ENCODE results near the gene TRIM69.
"Not testable (repeated sequence)": the region's sequence is repeated elsewhere in the genome, so short reads cannot be mapped to it uniquely, and the experiment has no call there.

The TRIM69 gene

GRCh38 chr15:44782516-44782915 is 46.2 kb downstream of the TRIM69 start:
- Histone ChIP-seq H3K27me3 (ENCODE audit: control insufficient read depth, low read length) (no peaks in the 10 kb centered on the region), H3K79me2 (ENCODE audit: control insufficient read depth, low read length) (no peaks in the 10 kb centered on the region), H3K9me3 (ENCODE audit: control insufficient read depth, insufficient read depth, low read length) (no peaks in the 10 kb centered on the region), H3F3A (ENCODE audit: control insufficient read depth, insufficient read depth) (no peaks in the 10 kb centered on the region), H3K36me3 (ENCODE audit: control insufficient read depth, low read length) (no peaks in the 10 kb centered on the region), H3K9me2 (replicated peaks; ENCODE audit: control insufficient read depth, low read length) (no peaks in the 10 kb centered on the region), H3K4me2 (ENCODE audit: low read length) (no peak overlapping the region), H3K4me1 (ENCODE audit: control insufficient read depth, low read length) (peaks cover 4% of the 10 kb centered on the region), H3K27ac (ENCODE audit: low read depth, low read length) (no peak overlapping the region), H3K4me3 (ENCODE audit: low read length) (no peak overlapping the region), H4K20me1 (ENCODE audit: control insufficient read depth, insufficient read depth, low read depth, low read length) (no peaks in the 10 kb centered on the region)
- TF ChIP-seq EZH2phosphoT487 (IDR thresholded peaks at IDR 0.05; ENCODE audit: borderline replicate concordance, low read length): no peak
- TF ChIP-seq, protein P1, sequence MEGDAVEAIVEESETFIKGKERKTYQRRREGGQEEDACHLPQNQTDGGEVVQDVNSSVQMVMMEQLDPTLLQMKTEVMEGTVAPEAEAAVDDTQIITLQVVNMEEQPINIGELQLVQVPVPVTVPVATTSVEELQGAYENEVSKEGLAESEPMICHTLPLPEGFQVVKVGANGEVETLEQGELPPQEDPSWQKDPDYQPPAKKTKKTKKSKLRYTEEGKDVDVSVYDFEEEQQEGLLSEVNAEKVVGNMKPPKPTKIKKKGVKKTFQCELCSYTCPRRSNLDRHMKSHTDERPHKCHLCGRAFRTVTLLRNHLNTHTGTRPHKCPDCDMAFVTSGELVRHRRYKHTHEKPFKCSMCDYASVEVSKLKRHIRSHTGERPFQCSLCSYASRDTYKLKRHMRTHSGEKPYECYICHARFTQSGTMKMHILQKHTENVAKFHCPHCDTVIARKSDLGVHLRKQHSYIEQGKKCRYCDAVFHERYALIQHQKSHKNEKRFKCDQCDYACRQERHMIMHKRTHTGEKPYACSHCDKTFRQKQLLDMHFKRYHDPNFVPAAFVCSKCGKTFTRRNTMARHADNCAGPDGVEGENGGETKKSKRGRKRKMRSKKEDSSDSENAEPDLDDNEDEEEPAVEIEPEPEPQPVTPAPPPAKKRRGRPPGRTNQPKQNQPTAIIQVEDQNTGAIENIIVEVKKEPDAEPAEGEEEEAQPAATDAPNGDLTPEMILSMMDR (IDR thresholded peaks at IDR 0.05; ENCODE audit: low read depth, low read length, poor library complexity, severe bottlenecking): no peak

- not testable (repeated sequence) for H3K9me3 ChIP-seq (ENCODE audit: control insufficient read depth, insufficient read depth, low read length); H3K4me2 ChIP-seq (ENCODE audit: low read length); H3K9me2 ChIP-seq (replicated peaks; ENCODE audit: control insufficient read depth, low read length); H3K36me3 ChIP-seq (ENCODE audit: control insufficient read depth, low read length); H3F3A ChIP-seq (ENCODE audit: control insufficient read depth, insufficient read depth); H3K79me2 ChIP-seq (ENCODE audit: control insufficient read depth, low read length); H3K27me3 ChIP-seq (ENCODE audit: control insufficient read depth, low read length); H4K20me1 ChIP-seq (ENCODE audit: control insufficient read depth, insufficient read depth, low read depth, low read length); H3K27ac ChIP-seq (ENCODE audit: low read depth, low read length); H3K4me1 ChIP-seq (ENCODE audit: control insufficient read depth, low read length)
- peak overlapping the region; percentile 82; the same call in 1 of the 2 replicates for H3K4me3 ChIP-seq (ENCODE audit: low read length)
These were observed 48.6 kb downstream of the TRIM69 start for GRCh38 chr15:44784918-44785274.

DNA sequence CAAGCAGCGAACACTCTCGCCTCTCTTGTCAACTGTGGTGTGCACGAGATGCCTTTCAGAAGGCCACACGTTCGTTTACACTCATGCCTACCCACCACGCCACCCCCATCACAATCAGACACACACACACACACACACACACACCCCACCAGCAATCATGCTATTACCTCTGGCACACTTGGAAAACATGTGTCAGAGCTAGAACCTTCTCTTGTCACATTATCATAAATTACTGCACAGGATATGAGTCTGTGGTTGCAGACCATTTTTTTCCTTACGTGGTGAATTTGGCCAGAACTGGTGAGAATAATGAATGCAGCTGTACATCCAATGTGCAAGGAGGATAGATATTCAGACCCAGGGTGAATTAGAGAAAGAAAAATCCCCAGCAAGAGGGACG is 52.4 kb downstream of the TRIM69 start:
- H3K27ac ChIP-seq (ENCODE audit: low read depth, low read length): no peak overlapping the region
- peaks cover 6% of the 10 kb centered on the region; the same call in 1 of the 2 replicates for H3K27me3 ChIP-seq (ENCODE audit: control insufficient read depth, low read length)
- H3K4me1 ChIP-seq (ENCODE audit: control insufficient read depth, low read length): peaks cover 4% of the 10 kb centered on the region
- H3K9me3 ChIP-seq (ENCODE audit: control insufficient read depth, insufficient read depth, low read length): no peaks in the 10 kb centered on the region
- H3F3A ChIP-seq (ENCODE audit: control insufficient read depth, insufficient read depth): no peaks in the 10 kb centered on the region
- H3K9me2 ChIP-seq (replicated peaks; ENCODE audit: control insufficient read depth, low read length): no peaks in the 10 kb centered on the region
- no peaks in the 10 kb centered on the region for H3K79me2 ChIP-seq (ENCODE audit: control insufficient read depth, low read length)
- H4K20me1 ChIP-seq (ENCODE audit: control insufficient read depth, insufficient read depth, low read depth, low read length): no peaks in the 10 kb centered on the region
- TF ChIP-seq EZH2phosphoT487 (IDR thresholded peaks at IDR 0.05; ENCODE audit: borderline replicate concordance, low read length): no peak
- TF ChIP-seq, protein P1 (IDR thresholded peaks at IDR 0.05; ENCODE audit: low read depth, low read length, poor library complexity, severe bottlenecking): no peak
- H3K4me2 ChIP-seq (ENCODE audit: low read length): no peak overlapping the region
- H3K36me3 ChIP-seq (ENCODE audit: control insufficient read depth, low read length): no peaks in the 10 kb centered on the region
- no peak overlapping the region for H3K4me3 ChIP-seq (ENCODE audit: low read length)

DNA sequence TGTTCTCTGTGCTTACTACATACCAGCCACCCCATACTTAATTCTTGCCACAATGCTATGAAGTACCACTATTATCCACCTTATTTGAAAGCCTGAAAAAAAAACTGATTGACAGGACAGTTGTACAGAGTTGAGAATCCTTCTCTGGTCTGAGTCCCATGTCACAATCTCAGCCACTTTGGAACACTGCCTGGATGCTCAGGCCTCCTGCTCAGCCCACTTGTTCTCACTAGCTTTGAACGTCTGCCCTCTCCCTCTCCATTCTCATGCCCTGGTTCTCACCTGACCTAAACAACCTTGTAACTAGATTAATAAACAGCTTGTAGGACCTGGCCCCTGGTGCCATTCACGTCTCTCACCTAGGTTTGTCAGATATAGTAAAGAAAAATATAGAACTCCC is 53.9 kb downstream of the TRIM69 start:
- Histone ChIP-seq H3F3A (ENCODE audit: control insufficient read depth, insufficient read depth) (no peaks in the 10 kb centered on the region), H3K27me3 (ENCODE audit: control insufficient read depth, low read length) (peaks cover 6% of the 10 kb centered on the region; the same call in 1 of the 2 replicates), H3K4me1 (ENCODE audit: control insufficient read depth, low read length) (no peaks in the 10 kb centered on the region), H3K4me3 (ENCODE audit: low read length) (no peak overlapping the region), H3K27ac (ENCODE audit: low read depth, low read length) (no peak overlapping the region), H3K36me3 (ENCODE audit: control insufficient read depth, low read length) (no peaks in the 10 kb centered on the region), H3K79me2 (ENCODE audit: control insufficient read depth, low read length) (no peaks in the 10 kb centered on the region), H3K9me2 (replicated peaks; ENCODE audit: control insufficient read depth, low read length) (no peaks in the 10 kb centered on the region), H3K9me3 (ENCODE audit: control insufficient read depth, insufficient read depth, low read length) (no peaks in the 10 kb centered on the region), H3K4me2 (ENCODE audit: low read length) (no peak overlapping the region), H4K20me1 (ENCODE audit: control insufficient read depth, insufficient read depth, low read depth, low read length) (no peaks in the 10 kb centered on the region)
- no peak for TF ChIP-seq EZH2phosphoT487 (IDR thresholded peaks at IDR 0.05; ENCODE audit: borderline replicate concordance, low read length)
- TF ChIP-seq, protein P1 (IDR thresholded peaks at IDR 0.05; ENCODE audit: low read depth, low read length, poor library complexity, severe bottlenecking): no peak

Measured in DOHH2 (cell line).